Measurements from ENCODE around the gene GJB6.
A peak's percentile ranks its signal among the peaks of the same experiment; 100 is the strongest.

Gene GJB6

GRCh38 chr13:20175907-20176652 is 56.0 kb downstream of the GJB6 start:
- Histone ChIP-seq H2AFZ (ENCODE audit: low read depth) (no peak overlapping the region), H3K36me3 (ENCODE audit: insufficient read depth) (no peaks in the 10 kb centered on the region), H3K27me3 (ENCODE audit: insufficient read depth, low read depth) (no peaks in the 10 kb centered on the region), H3K4me1 (ENCODE audit: low read depth, poor library complexity, severe bottlenecking) (peaks cover 17% of the 10 kb centered on the region), H3K9ac (no peak overlapping the region), H3K79me2 (ENCODE audit: insufficient read depth, low read depth) (no peaks in the 10 kb centered on the region), H3K4me2 (no peak overlapping the region), H3K4me3 (IDR thresholded peaks at IDR 0.05; ENCODE audit: insufficient read depth, low read depth, low read length) (no peak overlapping the region), H3K27ac (no peak overlapping the region), H4K20me1 (ENCODE audit: insufficient read depth) (no peaks in the 10 kb centered on the region)
- TF ChIP-seq, protein P1, sequence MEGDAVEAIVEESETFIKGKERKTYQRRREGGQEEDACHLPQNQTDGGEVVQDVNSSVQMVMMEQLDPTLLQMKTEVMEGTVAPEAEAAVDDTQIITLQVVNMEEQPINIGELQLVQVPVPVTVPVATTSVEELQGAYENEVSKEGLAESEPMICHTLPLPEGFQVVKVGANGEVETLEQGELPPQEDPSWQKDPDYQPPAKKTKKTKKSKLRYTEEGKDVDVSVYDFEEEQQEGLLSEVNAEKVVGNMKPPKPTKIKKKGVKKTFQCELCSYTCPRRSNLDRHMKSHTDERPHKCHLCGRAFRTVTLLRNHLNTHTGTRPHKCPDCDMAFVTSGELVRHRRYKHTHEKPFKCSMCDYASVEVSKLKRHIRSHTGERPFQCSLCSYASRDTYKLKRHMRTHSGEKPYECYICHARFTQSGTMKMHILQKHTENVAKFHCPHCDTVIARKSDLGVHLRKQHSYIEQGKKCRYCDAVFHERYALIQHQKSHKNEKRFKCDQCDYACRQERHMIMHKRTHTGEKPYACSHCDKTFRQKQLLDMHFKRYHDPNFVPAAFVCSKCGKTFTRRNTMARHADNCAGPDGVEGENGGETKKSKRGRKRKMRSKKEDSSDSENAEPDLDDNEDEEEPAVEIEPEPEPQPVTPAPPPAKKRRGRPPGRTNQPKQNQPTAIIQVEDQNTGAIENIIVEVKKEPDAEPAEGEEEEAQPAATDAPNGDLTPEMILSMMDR (conservative IDR thresholded peaks at IDR 0.05; ENCODE audit: low read depth, low read length), result no peak

- H3K4me1 ChIP-seq (ENCODE audit: low read depth, poor library complexity, severe bottlenecking), result peaks cover 17% of the 10 kb centered on the region
- H3K4me3 ChIP-seq (IDR thresholded peaks at IDR 0.05; ENCODE audit: insufficient read depth, low read depth, low read length), result no peak overlapping the region
- no peaks in the 10 kb centered on the region for H3K27me3 ChIP-seq (ENCODE audit: insufficient read depth, low read depth)
- H4K20me1 ChIP-seq (ENCODE audit: insufficient read depth), result no peaks in the 10 kb centered on the region
- H3K4me2 ChIP-seq, result peak overlapping the region; percentile 49
- H3K79me2 ChIP-seq (ENCODE audit: insufficient read depth, low read depth), result no peaks in the 10 kb centered on the region
- TF ChIP-seq, protein P1 (conservative IDR thresholded peaks at IDR 0.05; ENCODE audit: low read depth, low read length), result no peak
- no peaks in the 10 kb centered on the region for H3K36me3 ChIP-seq (ENCODE audit: insufficient read depth)
- H3K9ac ChIP-seq, result peak overlapping the region; percentile 30; the same call in 1 of the 2 replicates
- H2AFZ ChIP-seq (ENCODE audit: low read depth), result peak overlapping the region; percentile 60
- H3K27ac ChIP-seq, result peak overlapping the region; percentile 43; the same call in 1 of the 2 replicates
Observed at GRCh38 chr13:20175406-20175794, 56.7 kb downstream of the GJB6 start.

DNA sequence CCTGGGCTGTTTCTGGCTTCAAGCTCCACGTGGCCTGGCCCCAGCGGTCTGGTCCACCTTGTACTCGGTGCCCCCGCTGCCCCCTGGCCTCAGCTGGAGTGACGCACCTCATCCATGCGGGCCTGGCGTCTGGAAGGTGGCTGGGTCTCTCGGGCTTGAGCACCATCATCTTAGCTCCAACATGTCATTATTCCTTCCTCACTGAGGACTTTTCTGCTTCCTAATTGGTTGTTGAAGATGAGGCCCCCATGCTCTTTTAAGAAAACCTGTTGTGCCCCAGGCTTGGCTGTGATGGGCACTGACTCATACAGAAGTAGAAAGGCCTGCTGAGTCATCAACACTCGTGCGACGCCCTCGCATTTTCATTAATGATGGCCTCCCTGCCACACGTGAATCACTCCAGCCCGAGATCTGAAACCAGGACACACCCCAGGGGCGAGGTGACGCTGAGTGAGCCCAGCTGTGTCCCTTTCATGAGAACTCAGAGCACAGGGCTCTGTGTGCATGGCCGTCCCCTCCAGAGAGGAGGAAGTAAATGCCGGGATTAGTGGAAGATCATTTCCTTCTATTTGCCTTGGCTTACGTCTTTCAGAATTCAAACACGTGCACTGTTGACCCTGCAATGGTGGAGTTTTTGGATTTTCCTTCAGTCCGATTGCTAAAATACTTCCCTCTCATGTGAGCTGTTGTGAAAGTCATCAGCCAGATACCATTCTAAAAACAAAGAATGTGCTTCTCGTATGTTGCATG is 57.3 kb downstream of the GJB6 start:
- Histone ChIP-seq H4K20me1 (ENCODE audit: insufficient read depth) (no peaks in the 10 kb centered on the region), H3K4me2 (peak overlapping the region; percentile 49), H3K27me3 (ENCODE audit: insufficient read depth, low read depth) (no peaks in the 10 kb centered on the region), H2AFZ (ENCODE audit: low read depth) (peak overlapping the region; percentile 60), H3K36me3 (ENCODE audit: insufficient read depth) (no peaks in the 10 kb centered on the region), H3K4me3 (IDR thresholded peaks at IDR 0.05; ENCODE audit: insufficient read depth, low read depth, low read length) (no peak overlapping the region), H3K27ac (peak overlapping the region; percentile 43; the same call in 1 of the 2 replicates), H3K9ac (peak overlapping the region; percentile 30; the same call in 1 of the 2 replicates), H3K79me2 (ENCODE audit: insufficient read depth, low read depth) (no peaks in the 10 kb centered on the region), H3K4me1 (ENCODE audit: low read depth, poor library complexity, severe bottlenecking) (peaks cover 17% of the 10 kb centered on the region)
- TF ChIP-seq, protein P1 (conservative IDR thresholded peaks at IDR 0.05; ENCODE audit: low read depth, low read length), result no peak

DNA sequence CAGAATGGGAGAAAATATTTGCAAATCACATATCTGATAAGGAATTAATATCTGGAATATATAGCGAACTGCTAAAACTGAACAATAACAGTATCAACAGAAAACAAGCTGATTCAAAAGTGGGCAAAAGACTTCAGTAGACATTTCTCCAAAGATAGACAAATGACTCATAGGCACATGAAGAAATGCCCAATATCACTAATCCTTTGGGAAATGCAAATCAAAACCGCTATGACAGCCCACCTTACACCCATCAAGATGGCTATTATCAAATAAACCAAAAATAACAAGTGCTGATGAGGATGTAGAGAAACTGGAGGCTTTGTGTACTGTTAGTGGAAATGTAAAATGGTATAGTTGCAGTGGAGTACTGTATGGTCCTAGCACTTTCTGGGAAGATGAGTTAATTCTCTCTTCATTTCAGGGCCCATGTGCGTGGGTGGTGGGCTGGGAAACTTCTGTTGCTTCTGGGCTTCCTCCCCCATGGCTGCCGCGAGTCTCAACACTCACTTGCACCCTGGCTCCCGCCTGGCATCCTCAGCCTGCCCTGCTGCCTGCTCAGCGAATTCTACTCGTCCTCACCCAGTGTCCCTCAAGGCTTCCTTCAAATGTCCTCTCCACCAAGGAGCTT is 58.9 kb downstream of the GJB6 start:
- Histone ChIP-seq H3K27me3 (ENCODE audit: insufficient read depth, low read depth) (no peaks in the 10 kb centered on the region), H3K79me2 (ENCODE audit: insufficient read depth, low read depth) (no peaks in the 10 kb centered on the region), H3K36me3 (ENCODE audit: insufficient read depth) (no peaks in the 10 kb centered on the region), H3K4me2 (no peak overlapping the region), H3K27ac (no peak overlapping the region), H4K20me1 (ENCODE audit: insufficient read depth) (no peaks in the 10 kb centered on the region), H3K4me3 (IDR thresholded peaks at IDR 0.05; ENCODE audit: insufficient read depth, low read depth, low read length) (no peak overlapping the region), H3K9ac (no peak overlapping the region), H2AFZ (ENCODE audit: low read depth) (no peak overlapping the region), H3K4me1 (ENCODE audit: low read depth, poor library complexity, severe bottlenecking) (peaks cover 17% of the 10 kb centered on the region)
- TF ChIP-seq, protein P1 (conservative IDR thresholded peaks at IDR 0.05; ENCODE audit: low read depth, low read length), result no peak

Data from KMS-11 (cell line).